ENCODE data around the gene SMG5. TPM values are rescaled to one million over a fixed set of nuclear protein-coding genes. Genes with fewer than 3 reads are reported as not detected.

The SMG5 gene
- total RNA-seq, 4 donors from 2014 or later, result 57.2 to 89.0 (median 76.1) TPM

GRCh38 chr1:156286061-156286460 is 3.4 kb upstream of the SMG5 start:
- TF ChIP-seq POLR2A (IDR thresholded peaks at IDR 0.05), result no peak
- TF ChIP-seq, protein P1, sequence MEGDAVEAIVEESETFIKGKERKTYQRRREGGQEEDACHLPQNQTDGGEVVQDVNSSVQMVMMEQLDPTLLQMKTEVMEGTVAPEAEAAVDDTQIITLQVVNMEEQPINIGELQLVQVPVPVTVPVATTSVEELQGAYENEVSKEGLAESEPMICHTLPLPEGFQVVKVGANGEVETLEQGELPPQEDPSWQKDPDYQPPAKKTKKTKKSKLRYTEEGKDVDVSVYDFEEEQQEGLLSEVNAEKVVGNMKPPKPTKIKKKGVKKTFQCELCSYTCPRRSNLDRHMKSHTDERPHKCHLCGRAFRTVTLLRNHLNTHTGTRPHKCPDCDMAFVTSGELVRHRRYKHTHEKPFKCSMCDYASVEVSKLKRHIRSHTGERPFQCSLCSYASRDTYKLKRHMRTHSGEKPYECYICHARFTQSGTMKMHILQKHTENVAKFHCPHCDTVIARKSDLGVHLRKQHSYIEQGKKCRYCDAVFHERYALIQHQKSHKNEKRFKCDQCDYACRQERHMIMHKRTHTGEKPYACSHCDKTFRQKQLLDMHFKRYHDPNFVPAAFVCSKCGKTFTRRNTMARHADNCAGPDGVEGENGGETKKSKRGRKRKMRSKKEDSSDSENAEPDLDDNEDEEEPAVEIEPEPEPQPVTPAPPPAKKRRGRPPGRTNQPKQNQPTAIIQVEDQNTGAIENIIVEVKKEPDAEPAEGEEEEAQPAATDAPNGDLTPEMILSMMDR (IDR thresholded peaks at IDR 0.05), result no peak
- no peaks in the 10 kb centered on the region for H3K9me3 ChIP-seq
- no peak overlapping the region for H3K27ac ChIP-seq
- 95% methylated on average over 8 of the region's 8 CpGs for WGBS, 2 donors
- no peaks in the 10 kb centered on the region for H3K36me3 ChIP-seq
- no peak for DNase-seq
- H3K27me3 ChIP-seq, result no peaks in the 10 kb centered on the region
- intact Hi-C loops (cut with DNase I), result no loop called here
- H3K4me3 ChIP-seq (replicated peaks in 1 of 3), result no peak overlapping the region
- peaks cover 19 to 20% of the 10 kb centered on the region in 2 donors for H3K4me1 ChIP-seq

DNA sequence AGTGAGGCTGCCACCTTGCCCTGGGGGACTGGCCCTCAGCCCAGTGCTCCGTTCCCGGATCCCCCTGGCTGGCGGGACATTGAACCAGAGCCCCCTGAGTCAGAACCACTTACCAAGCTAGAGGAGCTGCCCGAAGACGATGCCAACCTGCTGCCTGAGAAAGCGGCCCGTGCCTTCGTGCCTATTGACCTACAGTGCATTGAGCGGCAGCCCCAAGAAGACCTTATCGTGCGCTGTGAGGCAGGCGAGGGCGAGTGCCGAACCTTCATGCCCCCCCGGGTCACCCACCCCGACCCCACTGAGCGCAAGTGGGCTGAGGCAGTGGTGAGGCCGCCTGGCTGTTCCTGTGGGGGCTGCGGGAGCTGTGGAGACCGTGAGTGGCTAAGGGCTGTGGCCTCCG is 2.8 kb upstream of the SMG5 start:
- WGBS, 2 donors, result 96 to 100% methylated on average over 2 to 13 of the region's 21 CpGs
- DNase-seq, result no peak
- intact Hi-C loops (cut with DNase I), result no loop called here
- H3K4me1 ChIP-seq, result peaks cover 16 to 21% of the 10 kb centered on the region in 2 donors
- no peak overlapping the region for H3K27ac ChIP-seq
- H3K36me3 ChIP-seq, result no peaks in the 10 kb centered on the region
- no peaks in the 10 kb centered on the region for H3K9me3 ChIP-seq
- H3K4me3 ChIP-seq (replicated peaks in 1 of 3), result no peak overlapping the region
- no peaks in the 10 kb centered on the region for H3K27me3 ChIP-seq
- no peak for TF ChIP-seq POLR2A (IDR thresholded peaks at IDR 0.05)
- TF ChIP-seq, protein P1 (IDR thresholded peaks at IDR 0.05), result no peak

DNA sequence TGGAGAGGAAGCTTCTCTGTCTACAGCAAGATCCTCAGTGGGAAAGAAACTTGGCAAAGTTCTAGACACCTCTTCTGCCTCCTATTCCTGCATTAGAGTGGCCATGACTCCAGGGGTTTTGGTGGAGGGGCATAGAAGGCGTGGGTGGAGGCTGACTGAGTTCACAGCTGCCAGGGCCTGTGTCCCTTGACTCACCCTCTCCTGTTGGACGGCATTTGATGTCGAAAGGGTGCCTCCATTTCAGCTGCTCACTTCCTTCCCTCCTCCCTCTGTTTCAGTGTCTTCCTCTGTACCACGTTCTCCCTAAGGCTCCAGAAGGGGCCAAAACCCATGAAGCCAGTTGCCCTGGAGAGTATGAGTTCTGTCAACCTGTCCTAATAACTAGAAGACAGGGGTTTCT is 2.1 kb upstream of the SMG5 start:
- peaks cover 16 to 21% of the 10 kb centered on the region in 2 donors for H3K4me1 ChIP-seq
- TF ChIP-seq, protein P1 (IDR thresholded peaks at IDR 0.05), result no peak
- TF ChIP-seq POLR2A (IDR thresholded peaks at IDR 0.05), result no peak
- H3K36me3 ChIP-seq, result no peaks in the 10 kb centered on the region
- no peaks in the 10 kb centered on the region for H3K27me3 ChIP-seq
- WGBS, 2 donors, result 74 to 77% methylated on average over 4 of the region's 4 CpGs
- intact Hi-C loops (cut with DNase I), result no loop called here
- H3K27ac ChIP-seq, result no peak overlapping the region
- no peak for DNase-seq
- no peak overlapping the region for H3K4me3 ChIP-seq (replicated peaks in 1 of 3)
- H3K9me3 ChIP-seq, result no peaks in the 10 kb centered on the region

DNA sequence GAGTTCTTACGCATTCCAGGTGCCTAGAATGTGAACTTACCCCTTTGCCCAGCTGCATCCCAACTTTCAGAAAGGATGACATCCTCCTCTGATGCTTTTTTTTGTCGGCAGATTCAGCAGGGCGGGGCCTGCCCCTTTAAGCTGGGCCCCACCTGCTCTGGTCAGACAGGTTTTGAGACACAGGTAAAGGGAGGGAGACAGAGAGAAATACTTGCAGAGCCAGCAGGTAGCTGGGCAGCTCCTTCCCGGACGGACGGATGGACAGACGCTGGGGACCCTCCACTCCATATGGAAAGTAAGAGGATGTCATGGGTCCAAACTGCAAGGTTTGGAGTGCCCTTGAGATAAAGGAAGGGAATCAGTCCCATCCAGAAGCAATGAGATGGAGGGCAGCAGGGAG is 1.5 kb upstream of the SMG5 start, which contains the start of gene TMEM79:
Gene TMEM79 (plus strand): TSS at position 214 of the 400 bp plus-strand sequence. CDS start 902 bp downstream, outside the sequence.
- Histone ChIP-seq H3K4me1 (peaks cover 16 to 21% of the 10 kb centered on the region in 2 donors), H3K4me3 (replicated peaks in 1 of 3) (peak within 1 kb of the TSS; percentile 33 to 94 (median 54)), H3K27me3 (no peaks in the 10 kb centered on the region), H3K27ac (peak within 1 kb of the TSS in 2 of 3 donors; percentile 5 to 90), H3K36me3 (no peaks in the 10 kb centered on the region), H3K9me3 (no peaks in the 10 kb centered on the region)
- WGBS, 2 donors, result 57 to 62% methylated on average over 7 of the region's 7 CpGs
- intact Hi-C loops (cut with DNase I), result no loop called here
- no peak for DNase-seq
- TF ChIP-seq, protein P1 (IDR thresholded peaks at IDR 0.05), result no peak
- no peak for TF ChIP-seq POLR2A (IDR thresholded peaks at IDR 0.05)

- peaks cover 2 to 4% of the 10 kb centered on the region in 2 donors for H3K36me3 ChIP-seq
- no peak overlapping the region for H3K27ac ChIP-seq
- H3K9me3 ChIP-seq, result no peaks in the 10 kb centered on the region
- no peak for DNase-seq
- peak overlapping the region in 2 of 3 donors; percentile 54 to 94 for H3K4me3 ChIP-seq (replicated peaks in 1 of 3)
- peaks cover 16 to 21% of the 10 kb centered on the region in 2 donors for H3K4me1 ChIP-seq
- intact Hi-C loops (cut with DNase I), result no loop called here
- 80 to 88% methylated on average over 1 of the region's 1 CpG for WGBS, 2 donors
- TF ChIP-seq, protein P1 (IDR thresholded peaks at IDR 0.05), result no peak
- TF ChIP-seq POLR2A (IDR thresholded peaks at IDR 0.05), result no peak
- H3K27me3 ChIP-seq, result no peaks in the 10 kb centered on the region
Observed at GRCh38 chr1:156283521-156283920, 896 bp upstream of the SMG5 start.

Measured in thyroid gland (tissue), 4 donors.